NB4 (cell line): ENCODE measurements around the gene LSAMP.

Experiments
- CTCF ChIP-seq: IDR thresholded peaks from one replicate; pipeline ENCODE4 v1.5.1; 2012; ENCODE audit warnings: low read depth, low read length
- POLR2A ChIP-seq: IDR thresholded peaks from 2 replicates; pipeline ENCODE4 v1.6.1; 2011; ENCODE audit warnings: mild to moderate bottlenecking; ENCODE audit not compliant: insufficient read length; ENCODE audit errors: extremely low read depth

DNA sequence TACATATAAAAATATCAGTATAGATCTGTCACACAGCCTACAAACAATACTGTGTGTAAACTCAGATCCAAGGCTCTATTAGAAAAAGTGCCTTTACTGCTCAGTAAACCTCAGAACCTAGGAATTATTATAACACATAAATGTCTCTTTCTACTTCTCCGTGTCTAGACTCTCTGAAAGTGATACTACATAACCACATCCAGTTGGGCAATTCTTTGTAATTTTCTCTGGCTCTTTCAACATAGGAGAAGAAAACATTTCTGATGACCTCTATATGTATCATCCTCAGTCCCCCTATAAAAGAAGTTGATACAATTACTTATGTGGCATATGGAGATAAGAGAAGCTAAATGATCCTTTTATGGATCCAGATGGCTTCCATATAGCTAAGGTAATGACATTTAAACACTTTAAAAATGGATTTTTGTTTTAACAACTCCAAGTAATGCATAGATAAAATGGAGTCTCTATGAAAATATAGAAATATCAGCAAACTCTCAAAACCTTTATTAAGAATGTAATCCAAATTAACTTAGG is 104.5 kb downstream of the LSAMP start:
- TF ChIP-seq POLR2A (no peak), CTCF (no peak)
